RWPE2 (cell line): ENCODE data around the gene COL25A1.

ENCODE experiments used
- ATAC-seq: fragments of 200-7000 bp; cut with Tn5 transposase; 3 replicates; pipeline ENCODE4 v1.9.1; 2021; ENCODE audit warnings: low read depth
- DNase-seq: peaks from one replicate; pipeline ENCODE4 v3.0.0-alpha.2; 2020; ENCODE audit warnings: low spot score
- H3K27ac ChIP-seq: fragments of 450-650 bp; 2 replicates; pipeline ENCODE4 v1.5.1; 2017; ENCODE audit warnings: mild to moderate bottlenecking; ENCODE audit not compliant: poor library complexity, severe bottlenecking
- H3K27me3 ChIP-seq: fragments of 250-450 bp; sonication (Bioruptor Pico); 2 replicates; pipeline ENCODE4 v1.5.1; 2021; ENCODE audit warnings: mild to moderate bottlenecking, moderate library complexity; ENCODE audit not compliant: insufficient read depth, poor library complexity, severe bottlenecking
- H3K36me3 ChIP-seq: fragments of 250-450 bp; sonication (Bioruptor Pico); 2 replicates; pipeline ENCODE4 v1.5.1; 2020; ENCODE audit warnings: low read depth, mild to moderate bottlenecking, moderate library complexity
- H3K4me1 ChIP-seq: fragments of 250-450 bp; sonication (Bioruptor Pico); 2 replicates; pipeline ENCODE4 v1.5.1; 2021; ENCODE audit warnings: mild to moderate bottlenecking, moderate library complexity; ENCODE audit not compliant: insufficient read depth, poor library complexity, severe bottlenecking
- H3K4me3 ChIP-seq: fragments of 250-450 bp; sonication (Bioruptor Pico); 2 replicates; pipeline ENCODE4 v1.5.1; 2021; ENCODE audit warnings: mild to moderate bottlenecking, moderate library complexity; ENCODE audit not compliant: severe bottlenecking
- H3K9me3 ChIP-seq: fragments of 250-450 bp; sonication (Bioruptor Pico); 2 replicates; pipeline ENCODE4 v1.5.1; 2021; ENCODE audit warnings: mild to moderate bottlenecking, moderate library complexity; ENCODE audit not compliant: severe bottlenecking
- TF ChIP-seq, protein P1 (sequence below): fragments of 450-650 bp; IDR thresholded peaks from one replicate; pipeline ENCODE4 v1.5.1; 2017; ENCODE audit warnings: mild to moderate bottlenecking, moderate library complexity; ENCODE audit not compliant: poor library complexity, severe bottlenecking

COL25A1 gene

DNA sequence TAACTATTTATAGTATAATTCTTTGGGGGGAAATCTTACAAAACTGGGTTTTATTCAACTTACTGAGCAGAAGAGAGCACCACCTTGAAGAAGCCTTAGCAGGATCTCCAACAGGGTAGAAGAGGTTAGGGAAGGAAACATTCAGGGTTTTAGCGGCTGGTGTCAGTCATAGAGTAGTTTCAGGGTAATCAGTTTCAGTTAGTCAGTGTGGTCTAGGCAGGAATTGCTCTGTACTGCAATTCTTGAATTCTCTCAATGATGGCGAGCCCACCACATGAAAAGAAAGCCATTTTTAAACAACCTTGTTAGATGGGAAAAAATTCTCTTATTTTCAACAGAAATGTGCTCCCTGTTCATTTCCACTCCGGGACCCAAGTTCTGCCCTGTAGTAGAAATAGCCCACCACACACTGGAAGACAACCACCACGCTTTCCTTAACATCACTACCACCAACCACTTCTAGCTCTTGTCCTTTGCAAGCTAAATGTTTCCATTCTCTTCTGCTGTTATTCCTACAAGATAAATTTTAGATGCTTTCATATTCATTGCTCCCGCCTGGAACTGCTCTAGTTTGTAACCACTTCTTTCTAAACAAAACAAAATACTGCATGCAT, 25.9 kb downstream of the COL25A1 start:
- Histone ChIP-seq H3K9me3 (no peaks in the 10 kb centered on the region), H3K36me3 (no peaks in the 10 kb centered on the region), H3K4me1 (no peaks in the 10 kb centered on the region), H3K27me3 (no peaks in the 10 kb centered on the region), H3K27ac (no peak overlapping the region), H3K4me3 (no peak overlapping the region)
- no peak for DNase-seq
- TF ChIP-seq, protein P1, sequence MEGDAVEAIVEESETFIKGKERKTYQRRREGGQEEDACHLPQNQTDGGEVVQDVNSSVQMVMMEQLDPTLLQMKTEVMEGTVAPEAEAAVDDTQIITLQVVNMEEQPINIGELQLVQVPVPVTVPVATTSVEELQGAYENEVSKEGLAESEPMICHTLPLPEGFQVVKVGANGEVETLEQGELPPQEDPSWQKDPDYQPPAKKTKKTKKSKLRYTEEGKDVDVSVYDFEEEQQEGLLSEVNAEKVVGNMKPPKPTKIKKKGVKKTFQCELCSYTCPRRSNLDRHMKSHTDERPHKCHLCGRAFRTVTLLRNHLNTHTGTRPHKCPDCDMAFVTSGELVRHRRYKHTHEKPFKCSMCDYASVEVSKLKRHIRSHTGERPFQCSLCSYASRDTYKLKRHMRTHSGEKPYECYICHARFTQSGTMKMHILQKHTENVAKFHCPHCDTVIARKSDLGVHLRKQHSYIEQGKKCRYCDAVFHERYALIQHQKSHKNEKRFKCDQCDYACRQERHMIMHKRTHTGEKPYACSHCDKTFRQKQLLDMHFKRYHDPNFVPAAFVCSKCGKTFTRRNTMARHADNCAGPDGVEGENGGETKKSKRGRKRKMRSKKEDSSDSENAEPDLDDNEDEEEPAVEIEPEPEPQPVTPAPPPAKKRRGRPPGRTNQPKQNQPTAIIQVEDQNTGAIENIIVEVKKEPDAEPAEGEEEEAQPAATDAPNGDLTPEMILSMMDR, result no peak
- ATAC-seq, result no peak

DNA sequence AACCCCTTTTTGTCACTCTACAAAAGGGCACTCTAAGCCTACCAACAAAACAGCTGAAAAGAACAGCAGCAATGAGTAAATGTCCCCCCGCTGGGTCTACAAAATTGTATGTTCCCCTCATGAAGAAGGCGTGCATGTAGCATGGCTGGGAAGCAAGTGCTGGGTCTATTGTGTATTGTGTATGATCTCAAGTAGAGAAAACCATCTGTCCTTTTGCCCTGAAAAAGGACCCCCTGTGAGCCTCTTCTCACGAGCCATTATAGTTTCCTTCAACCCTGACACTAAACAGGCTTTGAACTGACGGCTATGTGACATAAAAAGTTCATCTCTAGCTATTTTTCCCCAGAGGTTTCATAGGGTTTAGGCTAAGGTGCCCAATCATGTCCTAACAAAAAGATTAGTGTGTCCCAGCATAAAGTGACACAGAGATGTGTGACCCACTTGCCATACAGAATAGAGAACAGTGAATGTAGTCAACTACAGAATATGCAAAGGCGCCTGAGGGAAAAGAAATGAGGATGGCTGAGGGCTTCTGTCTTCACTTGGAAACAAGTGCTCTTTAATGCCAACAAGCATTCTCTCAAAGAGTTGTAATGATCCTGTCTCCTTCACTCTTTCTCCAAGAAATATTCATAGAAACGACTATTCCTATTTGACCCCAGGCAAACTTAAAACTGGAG, 27.3 kb downstream of the COL25A1 start:
- Histone ChIP-seq H3K36me3 (no peaks in the 10 kb centered on the region), H3K4me1 (no peaks in the 10 kb centered on the region), H3K27ac (no peak overlapping the region), H3K27me3 (no peaks in the 10 kb centered on the region), H3K4me3 (no peak overlapping the region), H3K9me3 (no peaks in the 10 kb centered on the region)
- no peak for DNase-seq
- no peak for ATAC-seq
- TF ChIP-seq, protein P1, result no peak

DNA sequence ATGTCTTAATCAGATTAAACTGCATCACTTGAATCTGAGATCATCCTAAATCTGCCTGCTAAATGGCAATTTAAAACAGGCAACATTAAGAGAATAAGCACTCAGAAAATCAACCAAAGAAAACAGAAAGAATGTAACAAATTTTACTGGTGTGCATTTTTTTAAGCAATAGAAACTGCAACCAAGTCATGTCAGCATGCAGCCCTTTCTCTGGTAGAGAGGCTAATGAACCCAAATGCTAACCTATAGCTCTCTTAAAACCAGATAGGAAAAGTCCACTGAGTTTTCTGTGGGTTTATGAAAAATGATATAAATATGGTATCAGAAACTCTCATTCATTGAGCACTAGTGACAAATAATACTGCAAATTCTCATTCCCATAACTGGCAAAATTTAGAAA, 35.6 kb downstream of the COL25A1 start:
- H3K4me3 ChIP-seq, result no peak overlapping the region
- no peaks in the 10 kb centered on the region for H3K9me3 ChIP-seq
- TF ChIP-seq, protein P1, result no peak
- no peaks in the 10 kb centered on the region for H3K36me3 ChIP-seq
- ATAC-seq (no peak), DNase-seq (no peak)
- peaks cover 5% of the 10 kb centered on the region for H3K27me3 ChIP-seq
- H3K4me1 ChIP-seq, result no peaks in the 10 kb centered on the region
- H3K27ac ChIP-seq, result no peak overlapping the region

DNA sequence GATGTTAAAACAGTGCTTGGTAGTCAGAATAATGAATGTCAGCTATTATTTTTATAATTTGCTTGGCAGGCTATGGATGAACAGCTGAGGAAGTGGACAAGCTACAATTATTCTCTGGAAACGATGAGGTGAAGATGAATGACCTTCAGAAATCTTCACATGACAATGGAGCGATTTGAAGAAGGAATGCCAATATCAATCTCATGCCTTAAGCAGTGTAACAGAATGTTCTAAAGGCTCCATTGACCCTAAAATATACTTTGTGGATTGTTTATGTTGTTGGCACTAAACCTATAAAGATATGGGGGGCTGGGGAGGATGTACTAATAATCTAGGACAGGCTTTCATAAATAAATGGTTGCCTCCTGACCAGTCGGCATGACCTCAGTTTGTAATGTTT, 36.2 kb downstream of the COL25A1 start:
- no peak overlapping the region for H3K4me3 ChIP-seq
- TF ChIP-seq, protein P1, result no peak
- H3K9me3 ChIP-seq, result no peaks in the 10 kb centered on the region
- ATAC-seq (no peak), DNase-seq (no peak)
- peaks cover 5% of the 10 kb centered on the region for H3K27me3 ChIP-seq
- H3K4me1 ChIP-seq, result no peaks in the 10 kb centered on the region
- no peak overlapping the region for H3K27ac ChIP-seq
- no peaks in the 10 kb centered on the region for H3K36me3 ChIP-seq

DNA sequence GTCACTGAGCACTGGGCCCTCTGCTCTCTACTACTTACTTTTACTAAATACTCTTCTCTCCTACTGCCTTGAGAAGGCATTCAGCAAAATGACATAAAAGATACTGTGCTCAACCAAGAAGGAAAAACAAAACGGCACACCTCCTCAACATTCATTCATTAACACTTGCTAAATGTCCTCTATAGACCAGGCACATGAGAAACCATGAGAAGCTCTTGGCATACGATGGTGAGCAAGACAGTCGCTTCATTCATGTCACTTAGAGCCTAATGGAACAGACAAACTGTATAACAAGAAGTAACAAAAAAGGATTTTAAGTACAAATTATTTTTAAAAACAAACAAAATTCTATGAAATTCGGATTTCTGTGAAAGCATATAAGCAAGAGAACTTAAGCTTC, 38.7 kb downstream of the COL25A1 start:
- Histone ChIP-seq H3K4me1 (no peaks in the 10 kb centered on the region), H3K9me3 (no peaks in the 10 kb centered on the region), H3K36me3 (no peaks in the 10 kb centered on the region), H3K27me3 (peaks cover 5% of the 10 kb centered on the region), H3K4me3 (no peak overlapping the region), H3K27ac (no peak overlapping the region)
- no peak for ATAC-seq
- TF ChIP-seq, protein P1, result no peak
- DNase-seq, result no peak
